Spinal cord (tissue), 10 donors: ENCODE data around the gene ATOH1. TPM values are rescaled to one million over a fixed set of nuclear protein-coding genes. Genes with fewer than 3 reads are reported as not detected.

Experiments
- DNase-seq, 6 donors: peaks; one replicate each; pipeline versions ENCODE4 v3.0.0 to v3.0.0-alpha.2; 2013 to 2015; ENCODE audit warnings: low spot score in 6 of 6, low read depth in 4 of 6
- H3K27ac ChIP-seq: one replicate; pipeline ENCODE4 v1.5.1; 2013; ENCODE audit warnings: low read depth, low read length, control low read depth
- H3K27me3 ChIP-seq: one replicate; pipeline ENCODE4 v1.6.1; 2013; ENCODE audit warnings: low read length; ENCODE audit not compliant: control insufficient read depth, insufficient read depth
- H3K36me3 ChIP-seq: one replicate; pipeline ENCODE4 v1.6.1; 2013; ENCODE audit warnings: low read length; ENCODE audit not compliant: control insufficient read depth, insufficient read depth
- H3K4me1 ChIP-seq: one replicate; pipeline ENCODE4 v1.6.1; 2013; ENCODE audit warnings: low read length; ENCODE audit not compliant: control insufficient read depth, insufficient read depth
- H3K4me3 ChIP-seq: one replicate; pipeline ENCODE4 v1.5.1; 2013; ENCODE audit warnings: low read depth, low read length, control low read depth
- H3K9me3 ChIP-seq: one replicate; pipeline ENCODE4 v1.6.1; 2013; ENCODE audit warnings: low read length; ENCODE audit not compliant: control insufficient read depth, insufficient read depth
- WGBS: methylation state at CpG from one replicate; pipeline ENCODE4 v1.1.5; 2013; ENCODE audit warnings: missing lambda C conversion rate; ENCODE audit not compliant: insufficient coverage; 5-methylcytosine and 5-hydroxymethylcytosine counted together
- polyA plus RNA-seq, 2 donors: library from polyadenylated mRNA; unstranded; fragments of 120-200 nt; gene quantifications; one replicate each; pipeline ENCODE4 v1.2.1, GENCODE V29; 2013; ENCODE audit not compliant: insufficient read length in 2 of 2
- small RNA-seq: library from RNA; depleted of rRNA; stranded (forward); fragments of <200 nt; gene quantifications from one replicate; pipeline ENCODE3, GENCODE V24; 2014; ENCODE audit warnings: low replicate concordance
- total RNA-seq, 2 donors: library from RNA; depleted of rRNA in 1 of 2; stranded (reverse); fragments of 120-200 nt in 1 of 2; fragments of >200 nt in 1 of 2; gene quantifications; one replicate each; pipeline versions ENCODE4 v1.2.3 to v1.2.4, GENCODE V29; 2013 to 2014
- donor health status: healthy.

The ATOH1 gene
- total and polyA plus RNA-seq, 4 donors, result 0.77 TPM; not detected in 3

GRCh38 chr4:93865650-93866049, 37.1 kb downstream of the ATOH1 start:
- H3K4me1 ChIP-seq, result no peaks in the 10 kb centered on the region
- H3K4me3 ChIP-seq, result no peak overlapping the region
- no peaks in the 10 kb centered on the region for H3K9me3 ChIP-seq
- no peaks in the 10 kb centered on the region for H3K27me3 ChIP-seq
- H3K27ac ChIP-seq, result no peak overlapping the region
- 90% methylated on average over 2 of the region's 2 CpGs for WGBS
- no peaks in the 10 kb centered on the region for H3K36me3 ChIP-seq
- no peak for DNase-seq

GRCh38 chr4:93867416-93868001, 39.0 kb downstream of the ATOH1 start:
- Histone ChIP-seq H3K36me3 (no peaks in the 10 kb centered on the region), H3K27ac (no peak overlapping the region), H3K9me3 (no peaks in the 10 kb centered on the region), H3K27me3 (no peaks in the 10 kb centered on the region), H3K4me1 (no peaks in the 10 kb centered on the region), H3K4me3 (no peak overlapping the region)
- DNase-seq, result no peak
- 93% methylated on average over 7 of the region's 7 CpGs for WGBS

- no peaks in the 10 kb centered on the region for H3K27me3 ChIP-seq
- no peak overlapping the region for H3K4me3 ChIP-seq
- H3K9me3 ChIP-seq, result no peaks in the 10 kb centered on the region
- no peak overlapping the region for H3K27ac ChIP-seq
- H3K4me1 ChIP-seq, result no peaks in the 10 kb centered on the region
- H3K36me3 ChIP-seq, result no peaks in the 10 kb centered on the region
- DNase-seq, result no peak
- no CpG with 5 or more reads among the region's 6 CpGs for WGBS
Observed at GRCh38 chr4:93870876-93871458, 42.4 kb downstream of the ATOH1 start.

- no peak overlapping the region for H3K4me3 ChIP-seq
- H3K27ac ChIP-seq, result no peak overlapping the region
- H3K9me3 ChIP-seq, result no peaks in the 10 kb centered on the region
- H3K36me3 ChIP-seq, result no peaks in the 10 kb centered on the region
- no peaks in the 10 kb centered on the region for H3K27me3 ChIP-seq
- DNase-seq, result no peak
- no CpG with 5 or more reads among the region's 1 CpG for WGBS
- no peaks in the 10 kb centered on the region for H3K4me1 ChIP-seq
Observed at GRCh38 chr4:93876754-93877153, 48.2 kb downstream of the ATOH1 start.

GRCh38 chr4:93878566-93878965, 50.0 kb downstream of the ATOH1 start:
- no peaks in the 10 kb centered on the region for H3K9me3 ChIP-seq
- 67% methylated on average over 1 of the region's 1 CpG for WGBS

GRCh38 chr4:93879919-93880318, 51.4 kb downstream of the ATOH1 start:
- no peaks in the 10 kb centered on the region for H3K4me1 ChIP-seq
- no peak overlapping the region for H3K27ac ChIP-seq
- no peak overlapping the region for H3K4me3 ChIP-seq
- H3K27me3 ChIP-seq, result no peaks in the 10 kb centered on the region
- no peaks in the 10 kb centered on the region for H3K36me3 ChIP-seq
- H3K9me3 ChIP-seq, result no peaks in the 10 kb centered on the region
- DNase-seq, result no peak
- 87% methylated on average over 2 of the region's 4 CpGs for WGBS

More at GRCh38 chr4:93878566-93878965, 50.0 kb downstream of the ATOH1 start:
- Histone ChIP-seq H3K27ac (no peak overlapping the region), H3K36me3 (no peaks in the 10 kb centered on the region), H3K4me3 (no peak overlapping the region), H3K4me1 (no peaks in the 10 kb centered on the region), H3K27me3 (no peaks in the 10 kb centered on the region)
- no peak for DNase-seq

Small RNA genes within 50 kb of the gene (small RNA-seq; reads per million reads assigned to genes)
- gene RNA5SP164, result not detected
